Upper lobe of left lung (tissue), 4 donors: ENCODE measurements around the gene ZSCAN5B.

Source experiments
- CTCF ChIP-seq, 6 experiments: fragments of 450-650 bp in 4 of 6; fragments of 200-600 bp in 2 of 6; sonication (generic) in 2 of 6; IDR thresholded peaks; one replicate each; pipeline ENCODE4 v1.5.1; 2016 to 2019; ENCODE audit warnings: antibody characterized with exemption in 6 of 6
- POLR2A ChIP-seq, 4 donors: fragments of 450-650 bp; IDR thresholded peaks; one replicate each; pipeline ENCODE4 v1.5.1; 2016 to 2017; ENCODE audit warnings: antibody characterized with exemption in 4 of 4, mild to moderate bottlenecking in 2 of 4

GRCh38 chr19:56174086-56174485 lies 23.5 kb downstream of the ZSCAN5B start:
- TF ChIP-seq POLR2A (IDR thresholded peaks at IDR 0.05) = no peak
- TF ChIP-seq CTCF (IDR thresholded peaks at IDR 0.05) = no peak
